ENCODE results near the gene ANKRD28.
"Not testable (repeated sequence)": the region's sequence is repeated elsewhere in the genome, so short reads cannot be mapped to it uniquely, and the experiment has no call there.

Gene ANKRD28

GRCh38 chr3:15769256-15769915, 28.4 kb downstream of the ANKRD28 start:
- DNase-seq = no peak

- DNase-seq = no peak
Observed at GRCh38 chr3:15768421-15769255, 29.1 kb downstream of the ANKRD28 start.

GRCh38 chr3:15766406-15766805, 31.4 kb downstream of the ANKRD28 start:
- DNase-seq = no peak

DNA sequence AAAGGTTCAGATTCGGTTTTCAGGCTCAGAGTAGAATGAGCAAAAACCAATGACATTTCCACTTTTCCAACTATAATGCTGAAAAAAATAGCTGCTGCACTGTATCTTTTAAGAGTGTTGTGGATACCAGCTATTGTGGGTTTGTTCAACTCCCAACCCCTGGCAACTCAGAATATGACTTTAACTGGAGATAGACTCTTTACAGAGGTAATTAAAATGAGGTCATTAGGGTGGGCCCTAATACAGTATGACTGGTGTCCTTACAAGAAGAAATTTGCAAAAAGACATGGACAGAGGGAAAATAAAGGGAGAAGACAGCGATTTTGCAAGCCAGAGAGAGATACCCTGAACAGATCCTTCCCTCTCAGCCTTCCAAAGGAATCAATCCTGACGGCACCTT, 39.5 kb downstream of the ANKRD28 start:
- no peak for DNase-seq

- no peak for DNase-seq
Observed at GRCh38 chr3:15757824-15758223, 40.0 kb downstream of the ANKRD28 start.

DNA sequence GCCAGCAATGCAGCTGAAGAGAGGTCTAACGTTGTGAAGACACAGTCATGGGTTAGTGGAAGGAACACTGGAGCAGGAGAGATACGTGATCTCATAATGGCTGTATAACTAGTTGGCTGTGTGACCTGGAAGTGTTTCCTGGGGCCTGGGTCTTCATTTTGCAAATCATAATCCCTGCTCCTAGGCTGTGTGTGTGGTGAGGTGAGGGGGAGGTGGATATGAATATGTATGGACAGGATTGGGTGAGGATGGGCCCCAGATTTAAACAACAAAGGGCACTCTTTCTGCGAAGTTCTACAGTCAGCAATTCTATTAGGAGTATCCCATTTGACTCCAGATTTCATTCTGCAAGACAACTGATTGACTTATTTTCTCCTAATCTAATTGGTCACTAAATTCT, 41.3 kb downstream of the ANKRD28 start:
- no peak for DNase-seq

DNA sequence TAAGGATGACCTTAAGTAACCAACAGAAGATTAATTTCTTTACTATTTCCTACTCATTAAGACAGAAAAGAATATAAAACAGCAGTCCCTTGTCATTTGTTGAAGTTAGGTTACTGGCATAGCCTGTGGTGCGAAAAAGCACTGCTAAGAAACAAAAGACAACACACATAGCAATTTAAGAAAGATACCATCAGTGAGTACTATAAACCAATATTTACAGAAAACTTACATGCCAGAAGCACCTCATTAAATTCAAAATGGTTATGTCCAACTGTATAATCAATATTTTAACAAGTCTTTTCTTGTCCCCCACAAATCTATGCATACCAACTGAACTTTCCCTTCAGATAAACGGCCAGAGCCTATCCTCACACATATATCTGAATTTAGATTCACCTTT, 42.0 kb downstream of the ANKRD28 start:
- DNase-seq = no peak

DNA sequence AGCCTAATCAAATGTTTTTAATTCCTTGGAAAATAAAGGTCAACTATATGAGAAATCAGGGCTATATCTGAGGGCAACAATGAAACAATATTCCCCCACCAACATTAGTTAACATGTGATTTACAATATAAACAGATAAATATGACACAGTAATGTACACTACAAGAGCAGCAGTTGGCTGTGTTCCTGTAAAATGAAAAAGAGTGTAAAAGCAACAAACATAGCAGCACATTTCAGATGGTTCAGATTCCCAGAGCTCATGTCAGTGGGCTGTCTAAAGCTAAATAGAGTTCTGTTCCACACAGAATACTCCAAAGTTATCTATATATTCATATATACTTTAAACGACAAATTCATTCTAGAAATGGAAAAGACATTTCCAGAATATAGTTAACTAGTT, 42.6 kb downstream of the ANKRD28 start:
- DNase-seq = no peak

- no peak for DNase-seq
Observed at GRCh38 chr3:15754047-15754446, 43.7 kb downstream of the ANKRD28 start.

- no peak for DNase-seq
Observed at GRCh38 chr3:15753056-15753710, 44.6 kb downstream of the ANKRD28 start.

- DNase-seq = no peak
Observed at GRCh38 chr3:15750879-15751278, 46.9 kb downstream of the ANKRD28 start.

DNA sequence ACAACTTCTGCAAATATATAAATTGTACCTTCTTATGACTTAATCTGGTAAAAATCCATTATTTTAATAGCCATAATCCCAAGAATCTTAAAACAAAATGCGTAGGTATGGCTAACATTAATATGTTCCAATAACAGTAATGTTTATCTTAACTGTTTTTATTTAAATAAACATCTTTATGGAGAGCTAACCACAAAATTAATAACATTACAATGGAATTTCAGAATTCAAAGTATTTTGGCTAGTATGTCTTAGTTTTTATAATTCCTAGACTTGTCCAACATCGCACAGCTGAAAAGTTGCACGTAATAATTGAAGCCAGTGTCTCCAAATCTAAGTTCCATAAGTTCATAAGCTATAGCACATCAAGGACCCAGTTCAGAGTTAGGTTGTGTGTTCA, 47.6 kb downstream of the ANKRD28 start:
- DNase-seq = no peak

DNA sequence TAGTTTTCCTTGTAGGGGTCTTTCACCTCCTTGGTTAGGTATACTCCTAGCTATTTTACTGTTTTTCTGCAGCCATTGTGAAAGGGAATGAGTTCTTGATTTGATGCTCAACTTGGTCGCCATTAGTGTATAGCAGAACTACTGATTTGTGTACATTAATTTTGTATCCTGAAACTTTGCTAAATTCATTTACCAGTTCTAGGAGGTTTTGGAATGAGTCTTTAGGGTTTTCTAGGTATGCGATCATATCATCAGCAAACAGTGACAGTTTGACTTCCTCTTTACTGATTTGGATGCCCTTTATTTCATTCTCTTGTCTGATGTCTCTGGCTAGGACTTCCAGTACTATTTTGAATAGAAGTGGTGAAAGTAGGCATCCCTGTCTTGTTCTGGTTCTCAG, 51.9 kb downstream of the ANKRD28 start:
- DNase-seq = not testable (repeated sequence)

DNA sequence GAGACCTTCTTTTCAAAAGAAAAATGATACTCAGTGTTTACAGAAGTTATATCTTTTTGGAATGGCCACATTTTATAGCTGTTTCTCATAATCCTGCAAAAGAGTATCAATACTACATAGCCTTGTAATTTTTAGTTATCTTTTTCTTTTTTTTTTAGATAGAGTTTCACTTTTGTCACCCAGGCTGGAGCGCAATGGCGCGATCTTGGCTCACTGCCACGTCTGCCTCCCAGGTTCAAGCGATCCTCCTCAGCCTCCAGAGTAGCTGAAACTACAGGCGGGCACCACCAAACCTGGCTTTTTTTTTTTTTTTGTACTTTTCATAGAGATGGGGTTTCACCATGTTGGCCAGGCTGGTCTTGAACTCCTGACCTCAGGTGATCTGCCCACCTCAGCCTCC, 53.6 kb downstream of the ANKRD28 start:
- DNase-seq = no peak

- no peak for DNase-seq
Observed at GRCh38 chr3:15743587-15744009, 54.2 kb downstream of the ANKRD28 start.

GRCh38 chr3:15742236-15742635, 55.5 kb downstream of the ANKRD28 start:
- DNase-seq = not testable (repeated sequence)

- not testable (repeated sequence) for DNase-seq
Observed at GRCh38 chr3:15738616-15739005, 59.2 kb downstream of the ANKRD28 start.

- DNase-seq = no peak
Observed at GRCh38 chr3:15731024-15731423, 66.8 kb downstream of the ANKRD28 start.

GRCh38 chr3:15728766-15729165, 69.0 kb downstream of the ANKRD28 start:
- no peak for DNase-seq

GRCh38 chr3:15726881-15727280, 70.9 kb downstream of the ANKRD28 start:
- no peak for DNase-seq

DNA sequence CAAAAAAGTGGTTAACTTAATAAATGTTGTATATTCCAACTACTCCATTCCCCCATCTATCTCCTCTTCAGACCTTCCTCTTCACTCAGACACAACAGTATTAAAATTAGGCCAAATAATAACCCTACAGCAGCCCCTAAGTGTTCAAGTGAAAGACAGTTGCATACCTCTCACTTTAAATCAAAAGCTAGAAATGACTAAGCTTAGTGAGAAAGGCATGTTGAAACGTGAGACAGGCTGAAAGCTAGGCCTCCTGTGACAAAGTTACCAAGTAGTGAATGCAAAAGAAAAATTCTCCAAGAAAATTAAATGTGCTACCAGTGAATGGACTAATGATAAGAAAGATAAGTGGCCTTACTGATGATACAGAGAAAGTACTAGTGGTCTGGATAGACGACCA, 71.7 kb downstream of the ANKRD28 start:
- DNase-seq = no peak

- DNase-seq = no peak
Observed at GRCh38 chr3:15724446-15724845, 73.3 kb downstream of the ANKRD28 start.

GRCh38 chr3:15723624-15723884, 74.2 kb downstream of the ANKRD28 start:
- no peak for DNase-seq
